Testis (tissue), 2 donors: ENCODE data around the gene C2CD4D.

Source experiments
- POLR2A ChIP-seq: fragments of 450-650 bp; IDR thresholded peaks from one replicate; pipeline ENCODE4 v1.6.1; 2017; ENCODE audit warnings: antibody characterized with exemption, mild to moderate bottlenecking, moderate library complexity
- TF ChIP-seq, protein P1 (sequence below), 3 experiments: fragments of 450-650 bp in 2 of 3; fragments of 200-600 bp in 1 of 3; sonication (generic) in 1 of 3; IDR thresholded peaks; one replicate each; pipeline ENCODE4 v1.5.1; 2016 to 2019; ENCODE audit warnings: antibody characterized with exemption in 3 of 3, mild to moderate bottlenecking in 2 of 3, moderate library complexity in 1 of 3

GRCh38 chr1:151803915-151804314 lies 35.7 kb downstream of the C2CD4D start:
- TF ChIP-seq, protein P1, sequence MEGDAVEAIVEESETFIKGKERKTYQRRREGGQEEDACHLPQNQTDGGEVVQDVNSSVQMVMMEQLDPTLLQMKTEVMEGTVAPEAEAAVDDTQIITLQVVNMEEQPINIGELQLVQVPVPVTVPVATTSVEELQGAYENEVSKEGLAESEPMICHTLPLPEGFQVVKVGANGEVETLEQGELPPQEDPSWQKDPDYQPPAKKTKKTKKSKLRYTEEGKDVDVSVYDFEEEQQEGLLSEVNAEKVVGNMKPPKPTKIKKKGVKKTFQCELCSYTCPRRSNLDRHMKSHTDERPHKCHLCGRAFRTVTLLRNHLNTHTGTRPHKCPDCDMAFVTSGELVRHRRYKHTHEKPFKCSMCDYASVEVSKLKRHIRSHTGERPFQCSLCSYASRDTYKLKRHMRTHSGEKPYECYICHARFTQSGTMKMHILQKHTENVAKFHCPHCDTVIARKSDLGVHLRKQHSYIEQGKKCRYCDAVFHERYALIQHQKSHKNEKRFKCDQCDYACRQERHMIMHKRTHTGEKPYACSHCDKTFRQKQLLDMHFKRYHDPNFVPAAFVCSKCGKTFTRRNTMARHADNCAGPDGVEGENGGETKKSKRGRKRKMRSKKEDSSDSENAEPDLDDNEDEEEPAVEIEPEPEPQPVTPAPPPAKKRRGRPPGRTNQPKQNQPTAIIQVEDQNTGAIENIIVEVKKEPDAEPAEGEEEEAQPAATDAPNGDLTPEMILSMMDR (IDR thresholded peaks at IDR 0.05): no peak
- TF ChIP-seq POLR2A: no peak
